Activated CD8-positive, alpha-beta memory T cell treated with anti-CD3 and anti-CD28 coated beads for 24 hours (primary cell): ENCODE measurements around the gene CLCF1.
"Not testable (repeated sequence)": the region's sequence is repeated elsewhere in the genome, so short reads cannot be mapped to it uniquely, and the experiment has no call there.

ENCODE experiments used
- DNase-seq: peaks from one replicate; pipeline ENCODE4 v3.0.0-alpha.2; 2020

Gene CLCF1

GRCh38 chr11:67321313-67321871 lies 52.0 kb downstream of the CLCF1 start:
- DNase-seq: no peak

GRCh38 chr11:67320691-67321090 lies 52.7 kb downstream of the CLCF1 start:
- DNase-seq: no peak

GRCh38 chr11:67320011-67320410 lies 53.4 kb downstream of the CLCF1 start:
- no peak for DNase-seq

GRCh38 chr11:67318876-67319275 lies 54.5 kb downstream of the CLCF1 start:
- DNase-seq: not testable (repeated sequence)

- no peak for DNase-seq
Measured at GRCh38 chr11:67317888-67318555, 55.4 kb downstream of the CLCF1 start.

- DNase-seq: peak; percentile 100
Measured at GRCh38 chr11:67317205-67317887, 56.1 kb downstream of the CLCF1 start.

GRCh38 chr11:67316882-67317204 lies 56.6 kb downstream of the CLCF1 start:
- DNase-seq: no peak

GRCh38 chr11:67315325-67315909 lies 58.0 kb downstream of the CLCF1 start:
- DNase-seq: no peak

- no peak for DNase-seq
Measured at GRCh38 chr11:67314218-67314617, 59.2 kb downstream of the CLCF1 start.
